Endothelial cell of hepatic sinusoid (primary cell): Measurements from ENCODE around the gene TMEM120B.
"Not testable (repeated sequence)": the region's sequence is repeated elsewhere in the genome, so short reads cannot be mapped to it uniquely, and the experiment has no call there.

Source experiments
- in situ Hi-C: cut with HindIII; loops from 2 replicates; pipeline ENCODE4 v1.10.0; 2017; ENCODE audit warnings: low sequenced_read_pairs

Gene TMEM120B

DNA sequence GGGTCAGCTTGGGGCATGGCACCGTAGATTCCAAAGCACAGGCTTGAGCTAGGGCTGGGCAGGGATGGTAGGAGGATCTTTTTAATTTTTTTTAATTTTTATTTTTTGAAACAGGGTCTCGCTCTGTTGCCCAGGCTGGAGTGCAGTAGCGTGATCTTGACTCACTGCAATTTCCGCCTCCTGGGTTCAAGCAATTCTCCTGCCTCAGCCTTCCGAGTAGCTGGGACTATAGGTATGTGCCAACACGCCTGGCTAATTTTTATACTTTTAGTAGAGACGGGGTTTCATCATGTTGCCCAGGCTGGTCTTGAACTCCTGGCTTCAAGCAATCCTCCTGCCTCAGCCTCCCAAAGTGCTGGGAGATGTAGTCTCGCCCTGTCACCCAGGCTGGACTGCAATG is 78.2 kb downstream of the TMEM120B start:
- in situ Hi-C loops = not testable (repeated sequence)

- in situ Hi-C loops = no loop called here
These were observed 79.4 kb downstream of the TMEM120B start for GRCh38 chr12:121791671-121792551.

- in situ Hi-C loops = no loop called here
These were observed 80.3 kb downstream of the TMEM120B start for GRCh38 chr12:121792607-121793439.

- in situ Hi-C loops = no loop called here
These were observed 80.9 kb downstream of the TMEM120B start, which contains the start of gene RHOF for GRCh38 chr12:121793440-121793837. Gene RHOF, minus strand, starts transcription at chr12:121793688. Its CDS starts 55 bp downstream, at chr12:121793633.

GRCh38 chr12:121793838-121794533 is 81.4 kb downstream of the TMEM120B start:
- in situ Hi-C loops = no loop called here

GRCh38 chr12:121794534-121795033 is 82.0 kb downstream of the TMEM120B start:
- in situ Hi-C loops = loop anchor here (5.0 kb wide), 1 partner anchor 38 kb away; no protein-coding TSS in a partner anchor

- in situ Hi-C loops = loop anchor here (5.0 kb wide), 1 partner anchor 37 kb away; no protein-coding TSS in a partner anchor
These were observed 82.7 kb downstream of the TMEM120B start for GRCh38 chr12:121795034-121795968.

- in situ Hi-C loops = loop anchor here (5.0 kb wide), 1 partner anchor 35 kb away; no protein-coding TSS in a partner anchor
These were observed 84.6 kb downstream of the TMEM120B start for GRCh38 chr12:121796855-121797751.

DNA sequence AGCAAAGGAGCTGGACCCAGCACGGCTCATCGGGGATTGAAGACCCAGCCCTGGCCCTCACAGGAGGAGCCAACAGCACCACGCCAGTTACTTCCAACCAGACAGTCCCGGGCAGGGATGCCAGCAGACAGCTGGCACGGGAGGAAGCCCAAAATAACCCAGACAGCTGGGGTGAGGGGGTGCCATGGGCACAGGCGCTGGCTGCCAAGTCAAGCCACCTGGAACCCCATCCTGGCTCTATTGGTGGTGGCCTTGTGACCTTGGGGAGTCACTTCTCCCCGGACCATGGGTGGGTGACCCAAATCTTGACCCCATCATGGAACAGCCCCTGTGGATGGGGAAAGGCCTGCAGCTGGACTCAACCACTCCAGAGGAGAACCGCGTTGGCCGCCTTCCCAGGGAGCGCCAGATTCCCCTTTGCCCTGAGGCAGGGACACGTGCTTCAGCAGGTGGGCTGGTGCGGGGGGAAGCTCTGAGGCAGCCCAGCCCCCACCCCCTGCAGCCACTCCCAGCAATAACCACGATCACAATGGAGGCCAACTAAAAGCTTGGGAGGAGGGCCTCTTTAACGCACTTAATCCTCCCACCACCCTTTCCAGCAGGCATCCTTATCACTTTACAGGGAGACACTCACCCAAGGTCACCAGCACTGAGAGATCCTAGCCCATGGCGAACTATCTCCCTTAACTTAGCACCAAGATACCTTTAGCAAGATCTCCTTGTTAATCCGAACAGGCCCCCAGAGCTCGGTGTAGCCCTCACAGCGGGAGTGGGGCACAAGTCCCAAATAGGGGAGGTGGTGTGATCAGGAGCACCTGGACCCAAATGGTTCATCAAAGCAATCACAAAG is 85.6 kb downstream of the TMEM120B start:
- in situ Hi-C loops = loop anchor here (5.0 kb wide), 1 partner anchor 34 kb away; no protein-coding TSS in a partner anchor

DNA sequence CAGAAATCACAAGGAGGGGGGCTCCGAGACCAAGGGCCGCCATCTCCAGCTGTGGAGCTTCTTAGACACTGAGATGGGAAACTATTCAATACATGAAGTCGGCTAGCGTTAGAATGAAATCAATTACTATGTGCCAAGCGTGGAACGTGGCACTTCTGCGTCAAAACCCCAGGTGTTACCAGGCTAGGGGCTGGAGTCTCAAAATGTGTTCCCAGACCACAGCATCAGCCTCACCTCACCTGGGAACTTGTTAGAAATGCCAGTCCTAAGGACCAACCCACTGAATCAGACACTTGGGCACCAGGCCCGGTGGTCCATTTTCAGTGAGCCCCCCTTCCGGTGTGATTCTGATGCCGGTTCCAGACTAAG is 86.2 kb downstream of the TMEM120B start:
- in situ Hi-C loops = loop anchor here (5.0 kb wide), 1 partner anchor 34 kb away; no protein-coding TSS in a partner anchor

DNA sequence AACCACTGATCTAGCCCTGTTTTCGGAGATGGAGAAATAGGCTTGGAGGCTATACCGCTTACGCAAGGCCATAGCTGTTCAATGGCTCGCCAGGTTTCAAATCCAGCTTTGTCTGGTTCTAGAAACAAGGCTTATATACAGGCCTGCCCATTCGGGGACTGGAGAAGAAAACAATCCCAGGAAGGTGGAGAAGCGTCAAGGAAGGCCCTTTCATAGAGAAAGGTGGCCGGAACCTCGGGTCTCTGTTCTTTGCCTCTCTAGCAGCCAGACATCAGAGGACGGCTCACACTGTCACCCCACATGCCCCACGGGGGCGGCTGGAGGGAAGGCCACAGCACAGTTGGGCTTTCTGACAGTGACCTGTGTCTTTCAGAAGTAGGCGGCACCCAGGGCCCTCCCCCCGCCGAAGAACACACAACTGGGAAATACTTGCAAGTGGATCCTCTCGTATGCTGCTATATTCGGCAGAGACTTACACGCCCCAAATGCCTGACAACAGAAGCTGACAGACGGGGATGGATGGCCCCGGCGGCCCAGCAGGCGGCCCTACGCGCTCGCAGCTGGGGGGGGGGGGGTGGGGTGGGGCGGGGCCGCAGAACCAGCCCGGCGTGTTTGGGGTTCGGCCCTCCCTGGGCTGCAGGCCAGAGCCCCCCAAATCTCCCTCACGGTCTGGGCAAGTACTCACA is 86.7 kb downstream of the TMEM120B start:
- in situ Hi-C loops = loop anchor here (5.0 kb wide), 1 partner anchor 33 kb away; no protein-coding TSS in a partner anchor

DNA sequence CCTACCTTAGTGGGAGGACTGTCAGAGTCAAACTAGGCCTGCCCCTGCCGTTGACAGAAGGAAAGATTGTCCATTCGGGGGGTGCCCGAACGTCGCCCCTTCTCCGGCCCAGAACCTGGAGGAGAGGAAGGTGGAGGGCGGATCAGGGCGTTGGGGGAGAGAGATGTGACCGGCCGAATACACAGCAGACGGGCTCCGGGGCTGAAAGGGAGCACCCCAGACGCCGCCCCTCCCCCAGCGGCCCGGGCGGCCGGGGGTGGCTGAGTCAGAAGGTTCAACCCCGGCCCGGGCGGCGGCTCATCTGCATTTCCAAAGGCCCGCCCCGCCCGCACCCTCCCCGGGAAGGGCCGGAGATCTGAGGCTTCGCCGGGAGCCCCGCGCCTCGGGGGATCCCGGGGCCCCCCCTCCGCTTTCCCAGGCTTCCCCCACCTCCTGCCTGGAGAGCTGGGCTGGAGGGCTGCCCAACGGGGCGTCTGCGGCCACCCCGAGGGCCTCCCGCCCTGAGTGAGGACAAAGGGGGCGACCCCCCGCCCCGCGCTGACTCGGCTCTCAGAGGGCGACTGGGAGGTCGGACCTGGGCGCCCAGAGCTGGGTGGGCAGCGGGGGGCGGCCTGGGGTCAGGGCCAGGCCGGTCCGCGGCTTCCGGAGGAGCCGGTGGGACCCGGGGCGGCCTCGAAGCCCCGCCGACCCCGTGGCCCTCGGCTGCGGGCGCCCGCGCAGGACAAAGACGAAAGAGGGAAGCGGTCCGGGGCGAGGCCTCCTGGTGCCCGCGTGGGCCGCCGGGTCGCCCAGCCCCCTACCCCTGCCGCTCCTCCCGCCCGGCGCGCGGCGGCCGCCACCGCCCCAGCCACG is 87.5 kb downstream of the TMEM120B start:
- in situ Hi-C loops = loop anchor here (5.0 kb wide), 1 partner anchor 32 kb away; no protein-coding TSS in a partner anchor

- in situ Hi-C loops = no loop called here
These were observed 88.4 kb downstream of the TMEM120B start for GRCh38 chr12:121800694-121801594.

DNA sequence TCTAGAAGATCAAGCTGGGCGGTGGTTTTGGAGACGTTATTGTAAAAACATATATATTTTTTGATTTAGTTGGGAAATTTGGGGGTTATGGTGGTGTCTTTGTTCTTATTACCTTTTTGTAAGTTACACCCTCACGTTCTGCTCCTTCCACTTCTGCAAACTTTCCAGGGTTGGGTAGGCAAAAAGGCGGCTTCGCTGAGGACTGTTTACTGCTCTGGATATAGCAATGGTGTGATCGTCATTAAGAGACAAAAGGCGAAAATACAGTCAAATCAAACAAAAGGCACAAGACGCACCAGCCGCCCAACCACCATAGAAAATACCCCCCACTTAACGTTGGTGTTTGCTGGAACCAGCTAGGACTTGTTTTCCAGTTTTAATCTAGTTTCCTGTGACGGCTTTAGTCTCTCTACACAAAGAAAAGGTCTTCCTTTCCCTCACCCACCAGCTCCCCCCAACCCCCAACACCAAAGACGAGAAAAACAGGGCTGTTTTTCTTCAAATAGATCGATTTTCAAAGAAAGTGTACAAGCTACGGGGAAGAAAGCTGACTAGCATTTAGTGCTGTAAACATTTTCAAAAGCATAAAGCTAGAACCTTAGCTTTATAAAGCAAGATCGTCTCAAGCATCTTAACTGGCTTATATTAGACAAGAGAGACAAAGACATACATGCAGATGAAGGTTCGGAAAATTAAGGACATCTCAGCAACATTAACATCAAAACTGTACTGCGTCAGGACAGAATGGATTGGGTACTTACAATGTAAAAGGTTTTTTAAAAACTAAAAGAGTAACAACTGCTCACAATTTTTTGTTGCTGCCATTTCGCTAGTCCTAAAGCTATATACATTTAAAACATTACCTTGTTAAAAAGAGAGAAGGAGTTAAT is 89.3 kb downstream of the TMEM120B start:
- in situ Hi-C loops = no loop called here
